ENCODE results near the gene PLOD3. TPM values are rescaled to one million over a fixed set of nuclear protein-coding genes. Genes with fewer than 3 reads are reported as not detected.
A peak's percentile ranks its signal among the peaks of the same experiment; 100 is the strongest.

The PLOD3 gene
- total and polyA plus RNA-seq, 9 of the 15 experiments (the other 6 are each of a cell fraction or from before 2014, with no cell fraction given): 2.8 to 101 (median 30.9) TPM

DNA sequence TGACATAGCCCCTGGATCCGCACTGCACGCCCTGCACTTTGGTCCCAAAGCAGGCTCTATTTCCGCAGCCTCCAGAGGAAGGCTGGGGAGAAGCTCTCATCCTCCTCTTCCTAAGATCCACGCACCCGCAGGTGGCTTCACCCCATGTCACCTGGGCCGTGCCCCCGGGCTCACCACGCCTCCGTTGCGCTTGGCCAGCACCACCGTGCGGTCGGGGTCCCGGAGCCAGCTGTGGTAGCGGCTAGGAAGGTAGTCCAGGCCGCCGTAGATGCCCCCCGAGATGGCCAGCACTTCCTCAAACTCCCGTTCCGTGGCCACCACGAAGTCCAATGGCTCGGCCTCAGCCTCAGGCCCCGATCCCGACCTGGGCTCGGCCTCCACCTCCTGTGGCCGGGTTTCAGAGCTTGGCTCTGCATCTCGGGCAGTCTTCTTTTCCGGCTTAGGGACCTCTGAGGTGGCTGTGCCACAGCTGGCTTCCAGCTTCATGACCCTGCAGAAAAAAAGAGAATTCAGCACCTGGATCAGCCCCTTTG, 43.0 kb downstream of the PLOD3 start (continued):
- TF ChIP-seq, protein P1, sequence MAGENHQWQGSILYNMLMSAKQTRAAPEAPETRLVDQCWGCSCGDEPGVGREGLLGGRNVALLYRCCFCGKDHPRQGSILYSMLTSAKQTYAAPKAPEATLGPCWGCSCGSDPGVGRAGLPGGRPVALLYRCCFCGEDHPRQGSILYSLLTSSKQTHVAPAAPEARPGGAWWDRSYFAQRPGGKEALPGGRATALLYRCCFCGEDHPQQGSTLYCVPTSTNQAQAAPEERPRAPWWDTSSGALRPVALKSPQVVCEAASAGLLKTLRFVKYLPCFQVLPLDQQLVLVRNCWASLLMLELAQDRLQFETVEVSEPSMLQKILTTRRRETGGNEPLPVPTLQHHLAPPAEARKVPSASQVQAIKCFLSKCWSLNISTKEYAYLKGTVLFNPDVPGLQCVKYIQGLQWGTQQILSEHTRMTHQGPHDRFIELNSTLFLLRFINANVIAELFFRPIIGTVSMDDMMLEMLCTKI (IDR thresholded peaks at IDR 0.05; ENCODE audit: partially characterized antibody): no peak
- TF ChIP-seq E2F3 (CRISPR knock-in tag; IDR thresholded peaks at IDR 0.05) (no peak), TBP (optimal IDR thresholded peaks at IDR 0.05; ENCODE audit: low read depth, low read length) (peak; percentile 62), PURB (CRISPR knock-in tag; IDR thresholded peaks at IDR 0.05; ENCODE audit: low read depth) (no peak), CBX1 (IDR thresholded peaks at IDR 0.05; ENCODE audit: low read depth) (peak; percentile 65; the same call in 1 of the 2 replicates), SPI1 (IDR thresholded peaks at IDR 0.05; ENCODE audit: borderline replicate concordance, low read depth, low read length) (peak; percentile 32; the same call in 1 of the 2 replicates), POLR2AphosphoS5 (IDR thresholded peaks at IDR 0.05; ENCODE audit: control insufficient read depth, insufficient read depth, low read depth, low read length) (peak; percentile 40; the same call in 1 of the 2 replicates), POLR2G (IDR thresholded peaks at IDR 0.05; ENCODE audit: low read depth, low read length) (peak; percentile 68), NR2F6 (CRISPR knock-in tag; IDR thresholded peaks at IDR 0.05) (no peak), RCOR1 (IDR thresholded peaks at IDR 0.05; ENCODE audit: borderline replicate concordance in 1 of 2, low read depth in 2 of 2, low read length in 2 of 2) (no peak), POLR3A (IDR thresholded peaks at IDR 0.05; ENCODE audit: borderline replicate concordance, extremely low read depth, insufficient read depth, insufficient read length) (no peak), EP400 (IDR thresholded peaks at IDR 0.05) (no peak), ZNF79 (CRISPR knock-in tag; IDR thresholded peaks at IDR 0.05; ENCODE audit: low read depth) (no peak), ZNF282 (CRISPR knock-in tag; IDR thresholded peaks at IDR 0.05) (no peak), SRSF3 (IDR thresholded peaks at IDR 0.05; ENCODE audit: insufficient read depth, low read length) (no peak), GATA2 (CRISPR knock-in tag; IDR thresholded peaks at IDR 0.05) (no peak), CBFB (CRISPR knock-in tag; IDR thresholded peaks at IDR 0.05) (0 out of 2 replicates have a peak, but pooled peaks have one; percentile 21), ZNF316 (IDR thresholded peaks at IDR 0.05) (0 out of 2 replicates have a peak, but pooled peaks have one; percentile 15), RBFOX2 (IDR thresholded peaks at IDR 0.05; ENCODE audit: low read depth, low read length) (peak; percentile 76), ARNT (IDR thresholded peaks at IDR 0.05) (no peak), ZBED1 (IDR thresholded peaks at IDR 0.05) (no peak), ZC3H8 (IDR thresholded peaks at IDR 0.05) (no peak)
- TF ChIP-seq, protein P2, sequence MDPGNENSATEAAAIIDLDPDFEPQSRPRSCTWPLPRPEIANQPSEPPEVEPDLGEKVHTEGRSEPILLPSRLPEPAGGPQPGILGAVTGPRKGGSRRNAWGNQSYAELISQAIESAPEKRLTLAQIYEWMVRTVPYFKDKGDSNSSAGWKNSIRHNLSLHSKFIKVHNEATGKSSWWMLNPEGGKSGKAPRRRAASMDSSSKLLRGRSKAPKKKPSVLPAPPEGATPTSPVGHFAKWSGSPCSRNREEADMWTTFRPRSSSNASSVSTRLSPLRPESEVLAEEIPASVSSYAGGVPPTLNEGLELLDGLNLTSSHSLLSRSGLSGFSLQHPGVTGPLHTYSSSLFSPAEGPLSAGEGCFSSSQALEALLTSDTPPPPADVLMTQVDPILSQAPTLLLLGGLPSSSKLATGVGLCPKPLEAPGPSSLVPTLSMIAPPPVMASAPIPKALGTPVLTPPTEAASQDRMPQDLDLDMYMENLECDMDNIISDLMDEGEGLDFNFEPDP (CRISPR knock-in tag; IDR thresholded peaks at IDR 0.05): no peak
- TF ChIP-seq, protein P3, sequence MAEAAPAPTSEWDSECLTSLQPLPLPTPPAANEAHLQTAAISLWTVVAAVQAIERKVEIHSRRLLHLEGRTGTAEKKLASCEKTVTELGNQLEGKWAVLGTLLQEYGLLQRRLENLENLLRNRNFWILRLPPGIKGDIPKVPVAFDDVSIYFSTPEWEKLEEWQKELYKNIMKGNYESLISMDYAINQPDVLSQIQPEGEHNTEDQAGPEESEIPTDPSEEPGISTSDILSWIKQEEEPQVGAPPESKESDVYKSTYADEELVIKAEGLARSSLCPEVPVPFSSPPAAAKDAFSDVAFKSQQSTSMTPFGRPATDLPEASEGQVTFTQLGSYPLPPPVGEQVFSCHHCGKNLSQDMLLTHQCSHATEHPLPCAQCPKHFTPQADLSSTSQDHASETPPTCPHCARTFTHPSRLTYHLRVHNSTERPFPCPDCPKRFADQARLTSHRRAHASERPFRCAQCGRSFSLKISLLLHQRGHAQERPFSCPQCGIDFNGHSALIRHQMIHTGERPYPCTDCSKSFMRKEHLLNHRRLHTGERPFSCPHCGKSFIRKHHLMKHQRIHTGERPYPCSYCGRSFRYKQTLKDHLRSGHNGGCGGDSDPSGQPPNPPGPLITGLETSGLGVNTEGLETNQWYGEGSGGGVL (CRISPR knock-in tag; IDR thresholded peaks at IDR 0.05): no peak

Data from K562 (cell line).